Adrenal gland (tissue), 5 donors: ENCODE measurements around the gene ADM2.

Source experiments
- POLR2A ChIP-seq, 2 donors: fragments of 450-650 bp; IDR thresholded peaks; one replicate each; pipeline ENCODE4 v1.6.1; 2017; ENCODE audit warnings: antibody characterized with exemption in 2 of 2, mild to moderate bottlenecking in 2 of 2, moderate library complexity in 1 of 2
- TF ChIP-seq, protein P1 (sequence below), 6 experiments: fragments of 450-650 bp in 4 of 6; fragments of 200-600 bp in 2 of 6; sonication (generic) in 1 of 6; IDR thresholded peaks; 1 replicate in 5 of 6; 2 replicates in 1 of 6; pipeline versions ENCODE4 v1.5.1 to v1.8.0; 2016 to 2021; ENCODE audit warnings: antibody characterized with exemption in 6 of 6, mild to moderate bottlenecking in 2 of 6, moderate library complexity in 1 of 6
- donor health status: DM: no; HTN: no; CAD: no.

DNA sequence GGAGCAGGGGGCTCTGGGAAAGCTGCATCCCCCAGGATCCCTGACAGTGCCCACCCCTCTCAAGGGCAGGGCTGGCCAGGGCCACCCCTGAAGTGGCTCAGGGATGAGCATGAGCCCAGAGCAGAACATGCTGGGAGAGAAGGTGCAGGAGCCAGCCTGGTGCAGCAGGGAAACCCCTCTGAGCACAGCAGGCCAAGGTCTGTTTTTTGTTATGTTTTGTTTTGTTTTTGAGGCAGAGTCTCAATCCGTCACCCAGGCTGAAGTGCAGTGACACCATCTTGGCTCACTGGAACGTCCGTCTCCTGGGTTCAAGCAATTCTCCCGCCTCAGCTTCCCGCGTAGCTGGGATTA, 5.7 kb upstream of the ADM2 start:
- TF ChIP-seq, protein P1, sequence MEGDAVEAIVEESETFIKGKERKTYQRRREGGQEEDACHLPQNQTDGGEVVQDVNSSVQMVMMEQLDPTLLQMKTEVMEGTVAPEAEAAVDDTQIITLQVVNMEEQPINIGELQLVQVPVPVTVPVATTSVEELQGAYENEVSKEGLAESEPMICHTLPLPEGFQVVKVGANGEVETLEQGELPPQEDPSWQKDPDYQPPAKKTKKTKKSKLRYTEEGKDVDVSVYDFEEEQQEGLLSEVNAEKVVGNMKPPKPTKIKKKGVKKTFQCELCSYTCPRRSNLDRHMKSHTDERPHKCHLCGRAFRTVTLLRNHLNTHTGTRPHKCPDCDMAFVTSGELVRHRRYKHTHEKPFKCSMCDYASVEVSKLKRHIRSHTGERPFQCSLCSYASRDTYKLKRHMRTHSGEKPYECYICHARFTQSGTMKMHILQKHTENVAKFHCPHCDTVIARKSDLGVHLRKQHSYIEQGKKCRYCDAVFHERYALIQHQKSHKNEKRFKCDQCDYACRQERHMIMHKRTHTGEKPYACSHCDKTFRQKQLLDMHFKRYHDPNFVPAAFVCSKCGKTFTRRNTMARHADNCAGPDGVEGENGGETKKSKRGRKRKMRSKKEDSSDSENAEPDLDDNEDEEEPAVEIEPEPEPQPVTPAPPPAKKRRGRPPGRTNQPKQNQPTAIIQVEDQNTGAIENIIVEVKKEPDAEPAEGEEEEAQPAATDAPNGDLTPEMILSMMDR (IDR thresholded peaks at IDR 0.05): no peak
- TF ChIP-seq POLR2A (IDR thresholded peaks at IDR 0.05): no peak
